SU-DHL-6 (cell line): ENCODE data around the gene PHYHD1.

ENCODE experiments used
- H2AFZ ChIP-seq: fragments of 200-600 bp; sonication (generic); 2 replicates; pipeline ENCODE4 v1.6.1; 2014; ENCODE audit warnings: low read depth, mild to moderate bottlenecking, moderate library complexity, mixed read lengths, antibody characterized with exemption, low read length; ENCODE audit not compliant: severe bottlenecking
- H3F3A ChIP-seq: fragments of 200-600 bp; shearing (Covaris generic); 2 replicates; pipeline ENCODE4 v1.6.0; 2016; ENCODE audit warnings: antibody characterized with exemption, mild to moderate bottlenecking; ENCODE audit not compliant: insufficient read depth
- H3K27ac ChIP-seq: fragments of 200-600 bp; sonication (generic); 2 replicates; pipeline ENCODE4 v1.5.1; 2016; ENCODE audit warnings: low read depth, mild to moderate bottlenecking, low read length, moderate library complexity, mixed read lengths
- H3K27me3 ChIP-seq: fragments of 200-600 bp; sonication (generic), shearing (Covaris generic); 2 replicates; pipeline ENCODE4 v1.6.0; 2014; ENCODE audit warnings: mild to moderate bottlenecking, low read length
- H3K36me3 ChIP-seq: fragments of 200-600 bp; sonication (generic); 2 replicates; pipeline ENCODE4 v1.6.1; 2014; ENCODE audit warnings: mild to moderate bottlenecking, low read length, mixed read lengths
- H3K4me2 ChIP-seq: fragments of 300-600, 200-600 bp; shearing (Covaris generic), sonication (generic); 2 replicates; pipeline ENCODE4 v1.6.0; 2014; ENCODE audit warnings: low read length, low read depth, mild to moderate bottlenecking; ENCODE audit not compliant: poor library complexity, severe bottlenecking
- H3K4me3 ChIP-seq: fragments of 200-600 bp; sonication (generic); 2 replicates; pipeline ENCODE4 v1.5.1; 2014; ENCODE audit warnings: antibody characterized with exemption, low read length, mild to moderate bottlenecking, mixed read lengths; ENCODE audit not compliant: insufficient read depth, poor library complexity, severe bottlenecking
- H3K79me2 ChIP-seq: fragments of 200-600 bp; sonication (generic); 2 replicates; pipeline ENCODE4 v1.6.1; 2014; ENCODE audit warnings: mild to moderate bottlenecking, low read length, moderate library complexity; ENCODE audit not compliant: insufficient read depth
- H3K9ac ChIP-seq: fragments of 200-600 bp; sonication (generic); 2 replicates; pipeline ENCODE4 v1.7.0; 2014; ENCODE audit warnings: mild to moderate bottlenecking, low read length
- H3K9me2 ChIP-seq: fragments of 200-600 bp; sonication (generic); replicated peaks from 2 replicates; pipeline ENCODE4 v1.6.1; 2014; ENCODE audit warnings: low read length; ENCODE audit not compliant: insufficient read depth
- H3K9me3 ChIP-seq: fragments of 200-600 bp; sonication (generic); 2 replicates; pipeline ENCODE4 v1.6.1; 2014; ENCODE audit warnings: low read length, mixed read lengths; ENCODE audit not compliant: insufficient read depth
- H4K20me1 ChIP-seq: fragments of 200-600 bp; sonication (generic); 2 replicates; pipeline ENCODE4 v1.6.1; 2014; ENCODE audit warnings: low read depth, mild to moderate bottlenecking, antibody characterized with exemption, low read length, moderate library complexity, mixed read lengths
- CTCF ChIP-seq: fragments of 200-600 bp; sonication (generic); IDR thresholded peaks from one replicate; pipeline ENCODE4 v1.5.1; 2017; ENCODE audit warnings: antibody characterized with exemption, mild to moderate bottlenecking, low read length, moderate library complexity; ENCODE audit not compliant: insufficient read depth, poor library complexity, severe bottlenecking
- EZH2phosphoT487 ChIP-seq: fragments of 200-600 bp; sonication (generic), shearing (Covaris generic); conservative IDR thresholded peaks from 2 replicates; pipeline ENCODE4 v1.6.1; 2018; ENCODE audit warnings: mild to moderate bottlenecking, antibody characterized with exemption, low read length, moderate library complexity, mixed read lengths

The PHYHD1 gene

DNA sequence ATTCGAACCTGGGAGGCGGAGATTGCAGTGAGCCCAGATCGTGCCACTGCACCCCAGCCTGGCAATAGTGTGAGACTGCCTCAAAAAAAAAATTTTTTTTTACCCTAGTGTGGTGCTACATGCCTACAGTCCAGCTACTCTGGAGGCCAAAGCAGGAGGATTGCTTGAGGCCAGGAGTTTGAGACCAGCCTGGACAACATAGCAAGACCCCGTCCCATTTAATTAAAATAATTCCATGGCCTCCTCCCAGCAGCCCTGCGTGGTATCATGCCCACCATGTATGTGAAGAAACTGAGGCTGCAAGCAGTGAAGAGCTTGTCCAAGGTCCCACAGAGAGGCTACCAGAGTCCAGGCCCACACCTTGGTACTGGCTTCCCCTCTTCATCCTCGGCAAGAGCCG, 19.4 kb upstream of the PHYHD1 start:
- Histone ChIP-seq H3K9me3 (no peaks in the 10 kb centered on the region), H3K79me2 (peaks cover 13% of the 10 kb centered on the region; the same call in 1 of the 2 replicates), H3F3A (no peaks in the 10 kb centered on the region), H3K27ac (peak overlapping the region; percentile 76), H3K4me3 (no peak overlapping the region), H2AFZ (no peak overlapping the region), H3K9ac (peak overlapping the region; percentile 51), H3K36me3 (no peaks in the 10 kb centered on the region), H3K9me2 (no peaks in the 10 kb centered on the region), H3K4me2 (peak overlapping the region; percentile 39), H4K20me1 (no peaks in the 10 kb centered on the region), H3K27me3 (no peaks in the 10 kb centered on the region)
- no peak for TF ChIP-seq EZH2phosphoT487
- TF ChIP-seq CTCF: no peak

DNA sequence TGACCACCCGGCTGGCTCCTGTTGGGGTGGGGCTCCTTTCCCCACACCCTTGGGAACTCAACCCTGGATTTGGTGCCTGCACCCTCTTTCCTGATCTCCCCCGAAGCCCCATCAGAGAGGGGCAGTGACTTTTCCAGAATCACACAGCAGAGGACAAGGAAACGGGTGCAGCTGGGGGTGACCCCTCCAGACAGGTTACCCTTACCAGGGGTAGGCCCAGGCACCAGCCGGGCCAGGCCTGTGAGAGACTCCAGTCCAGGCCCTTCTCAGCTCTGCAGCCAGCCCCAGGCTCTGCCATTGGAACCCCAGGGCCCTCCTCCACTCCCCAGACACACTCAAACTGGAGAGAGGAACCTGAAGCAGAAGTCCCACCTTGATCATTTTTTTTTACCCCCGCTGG, 19.0 kb upstream of the PHYHD1 start:
- H3K9ac ChIP-seq: peak overlapping the region; percentile 51
- H3K36me3 ChIP-seq: no peaks in the 10 kb centered on the region
- peak overlapping the region; percentile 32 for H2AFZ ChIP-seq
- no peaks in the 10 kb centered on the region for H3F3A ChIP-seq
- no peak for TF ChIP-seq CTCF
- no peak for TF ChIP-seq EZH2phosphoT487
- H3K9me3 ChIP-seq: no peaks in the 10 kb centered on the region
- no peaks in the 10 kb centered on the region for H3K9me2 ChIP-seq
- no peak overlapping the region for H3K4me3 ChIP-seq
- H3K79me2 ChIP-seq: peaks cover 13% of the 10 kb centered on the region; the same call in 1 of the 2 replicates
- H3K27ac ChIP-seq: peak overlapping the region; percentile 76
- no peaks in the 10 kb centered on the region for H4K20me1 ChIP-seq
- H3K27me3 ChIP-seq: no peaks in the 10 kb centered on the region
- H3K4me2 ChIP-seq: peak overlapping the region; percentile 39

DNA sequence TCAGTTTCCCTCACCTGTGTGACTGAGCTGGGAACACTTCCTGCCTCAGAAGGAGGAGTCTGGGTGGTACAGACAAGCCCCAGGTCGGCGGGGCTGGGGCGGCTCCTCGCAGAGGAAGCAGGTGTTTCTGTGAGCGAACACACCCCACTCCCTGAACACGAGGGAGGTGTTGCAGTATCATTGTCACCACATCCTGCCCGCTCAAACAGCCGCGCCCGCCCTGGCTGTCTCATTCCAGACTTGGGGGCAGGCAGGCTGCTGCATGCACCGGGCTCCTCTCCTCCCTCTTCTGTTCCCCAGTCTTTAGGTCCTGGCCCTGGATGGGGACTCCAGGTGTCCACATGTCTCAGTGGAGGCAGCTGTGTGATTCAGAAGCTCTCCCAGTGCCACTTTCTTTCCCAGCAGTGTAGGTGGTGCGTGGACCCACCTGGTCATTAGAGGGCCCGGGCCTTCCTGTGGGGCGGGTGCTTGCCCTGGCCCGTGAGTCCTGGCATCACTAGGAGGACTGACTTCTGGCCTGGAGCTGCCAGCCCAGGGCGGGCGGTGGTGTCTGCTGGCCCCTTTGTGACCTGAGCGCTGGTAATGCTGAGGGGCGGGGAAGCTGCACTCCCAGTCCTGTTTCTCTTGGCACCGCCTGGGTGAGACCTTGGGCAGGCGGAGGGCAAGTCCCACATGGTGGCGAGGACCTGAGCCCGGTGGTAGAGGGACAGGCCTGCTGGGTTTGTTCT, 18.3 kb upstream of the PHYHD1 start:
- Histone ChIP-seq H3K9me3 (no peaks in the 10 kb centered on the region), H3K27me3 (no peaks in the 10 kb centered on the region), H3F3A (no peaks in the 10 kb centered on the region), H3K4me2 (peak overlapping the region; percentile 39), H3K9me2 (no peaks in the 10 kb centered on the region), H4K20me1 (no peaks in the 10 kb centered on the region), H3K9ac (peak overlapping the region; percentile 51), H3K4me3 (no peak overlapping the region), H2AFZ (peak overlapping the region; percentile 32), H3K79me2 (peaks cover 13% of the 10 kb centered on the region; the same call in 1 of the 2 replicates), H3K36me3 (no peaks in the 10 kb centered on the region), H3K27ac (peak overlapping the region; percentile 76)
- TF ChIP-seq CTCF (no peak), EZH2phosphoT487 (no peak)
